GM23338 (cell line): ENCODE measurements around the gene MAP1LC3A. TPM values are rescaled to one million over a fixed set of nuclear protein-coding genes. Genes with fewer than 3 reads are reported as not detected.

Source experiments
- ATAC-seq: fragments of 200-7000 bp; cut with Tn5 transposase; 3 replicates; pipeline ENCODE4 v1.9.1; 2020
- DNase-seq: peaks from one replicate; pipeline ENCODE4 v3.0.0-alpha.2; 2015; ENCODE audit warnings: low spot score
- H2AFZ ChIP-seq: fragments of 200-600 bp; sonication (generic); 2 replicates; pipeline ENCODE4 v1.8.0; 2016; ENCODE audit warnings: antibody characterized with exemption, mild to moderate bottlenecking, moderate library complexity
- H3F3A ChIP-seq: fragments of 200-600 bp; sonication (generic); replicated peaks from 2 replicates; pipeline ENCODE4 v1.8.0; 2017; ENCODE audit warnings: antibody characterized with exemption, mixed run types, low read depth
- H3K27ac ChIP-seq: fragments of 200-600 bp; sonication (generic); 2 replicates; pipeline ENCODE4 v1.6.1; 2016; ENCODE audit warnings: low read depth
- H3K27me3 ChIP-seq: fragments of 200-600 bp; sonication (generic); 2 replicates; pipeline ENCODE4 v1.8.0; 2016; ENCODE audit warnings: mild to moderate bottlenecking, mixed run types, moderate library complexity; ENCODE audit not compliant: insufficient read depth
- H3K36me3 ChIP-seq: fragments of 200-600 bp; sonication (generic); 2 replicates; pipeline ENCODE4 v1.8.0; 2016; ENCODE audit warnings: mild to moderate bottlenecking; ENCODE audit not compliant: insufficient read depth
- H3K4me1 ChIP-seq: fragments of 200-600 bp; sonication (generic); 2 replicates; pipeline ENCODE4 v1.8.0; 2016; ENCODE audit warnings: mild to moderate bottlenecking, moderate library complexity; ENCODE audit not compliant: insufficient read depth
- H3K4me2 ChIP-seq: fragments of 200-600 bp; sonication (generic); 2 replicates; pipeline ENCODE4 v1.7.1; 2017; ENCODE audit warnings: mixed run types
- H3K4me3 ChIP-seq: fragments of 200-600 bp; sonication (generic); 2 replicates; pipeline ENCODE4 v1.6.1; 2016; ENCODE audit warnings: mixed run types
- H3K79me2 ChIP-seq: fragments of 200-600 bp; sonication (generic); replicated peaks from 2 replicates; pipeline ENCODE4 v1.8.0; 2017; ENCODE audit warnings: mild to moderate bottlenecking; ENCODE audit not compliant: insufficient read depth
- H3K9me2 ChIP-seq: fragments of 200-600 bp; sonication (generic); 2 replicates; pipeline ENCODE4 v1.8.0; 2017; ENCODE audit not compliant: insufficient read depth
- H4K20me1 ChIP-seq: fragments of 200-600 bp; sonication (generic); replicated peaks from 2 replicates; pipeline ENCODE4 v1.8.0; 2017; ENCODE audit warnings: mild to moderate bottlenecking; ENCODE audit not compliant: insufficient read depth
- H3K27ac Mint-ChIP-seq: 2 replicates; pipeline ENCODE4 v1.8.0; 2020; ENCODE audit warnings: inconsistent platforms, mild to moderate bottlenecking, moderate library complexity, mixed read lengths
- H3K27me3 Mint-ChIP-seq: 3 replicates; pipeline ENCODE4 v1.8.0; 2022; ENCODE audit warnings: low read depth, mild to moderate bottlenecking, moderate library complexity, mixed read lengths, inconsistent platforms; ENCODE audit not compliant: insufficient read depth, poor library complexity
- H3K36me3 Mint-ChIP-seq: 3 replicates; pipeline ENCODE4 v1.8.0; 2021; ENCODE audit warnings: low read depth, mild to moderate bottlenecking, inconsistent platforms, moderate library complexity, mixed read lengths
- H3K4me1 Mint-ChIP-seq: 3 replicates; pipeline ENCODE4 v1.8.0; 2020; ENCODE audit warnings: mild to moderate bottlenecking, inconsistent platforms, mixed read lengths
- H3K4me3 Mint-ChIP-seq: 3 replicates; pipeline ENCODE4 v1.8.0; 2021; ENCODE audit warnings: moderate library complexity, mild to moderate bottlenecking, inconsistent platforms, mixed read lengths
- H3K9me3 Mint-ChIP-seq: 3 replicates; pipeline ENCODE4 v1.8.0; 2020; ENCODE audit warnings: moderate library complexity, mild to moderate bottlenecking, inconsistent platforms, mixed read lengths
- CREB1 ChIP-seq: fragments of 250-450 bp; sonication (Bioruptor Pico); IDR thresholded peaks from 2 replicates; pipeline ENCODE4 v1.5.0; 2020; ENCODE audit warnings: low read depth, mild to moderate bottlenecking, moderate library complexity
- CTCF ChIP-seq, 2 experiments: fragments of 200-600 bp in 1 of 2; sonication (generic) in 1 of 2; conservative IDR thresholded peaks; 2 replicates each; pipeline versions ENCODE4 v1.5.1 to v1.6.1; 2016 to 2017; ENCODE audit warnings: antibody characterized with exemption in 2 of 2, low read depth in 2 of 2, mild to moderate bottlenecking in 2 of 2, moderate library complexity in 1 of 2
- ETS1 ChIP-seq: IDR thresholded peaks from 2 replicates; pipeline ENCODE4 v1.6.1; 2016; ENCODE audit warnings: antibody characterized with exemption
- EZH2 ChIP-seq: fragments of 200-600 bp; sonication (generic); IDR thresholded peaks from one replicate; pipeline ENCODE4 v1.8.0; 2017; ENCODE audit warnings: antibody characterized with exemption, mild to moderate bottlenecking, low read depth; ENCODE audit not compliant: unreplicated experiment
- EZH2phosphoT487 ChIP-seq: fragments of 200-600 bp; sonication (generic); IDR thresholded peaks from one replicate; pipeline ENCODE4 v1.8.1; 2018; ENCODE audit warnings: antibody characterized with exemption; ENCODE audit not compliant: unreplicated experiment
- JUNB ChIP-seq: IDR thresholded peaks from one replicate; pipeline ENCODE4 v1.6.1; 2016; ENCODE audit warnings: antibody characterized with exemption; ENCODE audit not compliant: unreplicated experiment
- NANOG ChIP-seq: IDR thresholded peaks from 2 replicates; pipeline ENCODE4 v1.6.1; 2016; ENCODE audit warnings: antibody characterized with exemption, borderline replicate concordance
- POLR2AphosphoS5 ChIP-seq: IDR thresholded peaks from 2 replicates; pipeline ENCODE4 v1.6.1; 2016; ENCODE audit warnings: antibody characterized with exemption, low read depth
- STAT1 ChIP-seq: IDR thresholded peaks from one replicate; pipeline ENCODE4 v1.6.1; 2016; ENCODE audit warnings: antibody characterized with exemption; ENCODE audit not compliant: unreplicated experiment
- ZNF331 ChIP-seq: fragments of 250-450 bp; sonication (Bioruptor Pico); IDR thresholded peaks from 2 replicates; pipeline ENCODE4 v1.5.0; 2020; ENCODE audit warnings: low read depth, mild to moderate bottlenecking, moderate library complexity
- ZNF462 ChIP-seq: fragments of 250-450 bp; sonication (Bioruptor Pico); IDR thresholded peaks from 2 replicates; pipeline ENCODE4 v1.5.0; 2020; ENCODE audit warnings: mild to moderate bottlenecking, moderate library complexity
- polyA plus RNA-seq: library from polyadenylated mRNA; unstranded; fragments of >200 nt; fragmentation: Nextera tagmentation; extraction: Ambion mirVana; gene quantifications from 2 replicates; pipeline ENCODE4 v1.2.1, GENCODE V29; 2016
- total RNA-seq: library from RNA; depleted of rRNA; stranded (reverse); fragments of >200 nt; shearing (Covaris generic); gene quantifications from 2 replicates; pipeline ENCODE4 v1.2.3, GENCODE V29; 2014

MAP1LC3A gene
- total and polyA plus RNA-seq, 2 experiments from 2014 or later = 15.2 to 15.9 TPM

DNA sequence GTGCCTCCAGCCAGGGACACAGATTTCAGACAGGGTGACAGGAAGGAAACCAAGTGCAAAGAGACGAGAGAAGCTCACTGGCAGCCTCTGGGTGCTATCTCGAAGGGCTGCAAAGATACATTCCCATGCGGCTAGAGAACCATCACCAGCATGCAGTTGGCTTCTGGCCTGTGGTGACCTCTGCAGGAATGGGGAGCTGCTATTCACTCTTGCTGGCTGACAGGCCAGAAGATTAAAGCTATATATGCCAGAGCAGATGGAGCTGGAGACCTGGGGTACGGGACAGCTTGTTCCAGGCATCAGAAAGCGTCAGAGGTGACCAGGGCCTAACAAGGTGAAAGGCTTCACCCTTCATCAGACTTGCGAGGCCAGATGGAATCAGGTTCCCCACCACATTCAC lies 20.0 kb downstream of the MAP1LC3A start:
- no peak overlapping the region for H2AFZ ChIP-seq
- H3K4me1 ChIP-seq = no peaks in the 10 kb centered on the region
- peaks cover 2% of the 10 kb centered on the region for H3K27me3 Mint-ChIP-seq
- no peaks in the 10 kb centered on the region for H3F3A ChIP-seq
- H4K20me1 ChIP-seq = no peaks in the 10 kb centered on the region
- no peak for ATAC-seq
- TF ChIP-seq EZH2phosphoT487 = no peak
- no peak for TF ChIP-seq EZH2
- no peak for TF ChIP-seq STAT1
- TF ChIP-seq JUNB = no peak
- TF ChIP-seq ETS1 = no peak
- no peak for TF ChIP-seq CTCF (conservative IDR thresholded peaks at IDR 0.05; ENCODE audit: low read depth in 2 of 2)
- H3K4me2 ChIP-seq = no peak overlapping the region
- H3K9me2 ChIP-seq = no peaks in the 10 kb centered on the region
- no peaks in the 10 kb centered on the region for H3K4me1 Mint-ChIP-seq
- no peaks in the 10 kb centered on the region for H3K79me2 ChIP-seq
- H3K27me3 ChIP-seq = no peaks in the 10 kb centered on the region
- no peak overlapping the region for H3K4me3 ChIP-seq
- H3K4me3 Mint-ChIP-seq = no peak overlapping the region
- no peak overlapping the region for H3K27ac ChIP-seq
- peaks cover 6% of the 10 kb centered on the region; the same call in 2 of the 3 replicates for H3K36me3 Mint-ChIP-seq
- no peak overlapping the region for H3K27ac Mint-ChIP-seq
- no peak for DNase-seq
- no peaks in the 10 kb centered on the region for H3K9me3 Mint-ChIP-seq
- no peaks in the 10 kb centered on the region; the same call in 1 of the 2 replicates for H3K36me3 ChIP-seq

DNA sequence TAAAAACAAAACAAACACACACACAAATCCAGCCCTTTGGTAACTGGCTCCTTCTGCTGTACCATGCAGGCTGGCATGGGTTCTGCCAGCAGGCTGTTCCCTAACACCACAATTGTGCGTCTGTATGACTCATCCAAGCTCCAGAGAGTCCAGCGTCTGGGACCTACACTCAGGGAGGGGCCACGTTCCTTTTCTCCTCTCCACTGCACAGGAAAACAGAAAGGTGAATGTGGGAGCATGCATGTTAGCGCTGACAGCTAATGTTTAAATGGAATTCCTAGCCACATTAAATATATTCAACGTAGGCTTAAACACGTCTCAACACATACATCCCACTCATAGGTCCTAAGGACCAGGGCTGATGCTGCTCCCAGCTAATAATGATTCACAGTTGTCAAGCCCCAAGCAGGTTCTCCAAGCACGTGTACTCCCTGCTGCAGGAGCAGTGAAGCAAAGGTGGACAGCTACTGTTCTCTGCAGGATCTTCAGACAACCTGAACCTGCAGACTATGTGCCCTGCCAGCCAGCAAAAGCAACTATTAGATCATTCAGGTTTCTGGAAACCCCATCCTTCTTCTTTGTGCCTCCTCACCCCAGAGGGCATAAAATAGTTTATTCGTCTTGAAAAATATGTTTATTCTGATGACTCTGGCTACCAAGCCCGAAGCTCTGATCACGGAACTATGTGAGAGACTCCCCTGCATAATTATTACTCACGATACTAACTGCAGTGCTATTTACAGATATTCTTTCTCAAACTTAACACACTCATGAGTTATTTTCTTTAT lies 20.9 kb downstream of the MAP1LC3A start:
- Histone ChIP-seq H3K9me2 (no peaks in the 10 kb centered on the region), H3K27me3 (no peaks in the 10 kb centered on the region), H4K20me1 (no peaks in the 10 kb centered on the region), H2AFZ (no peak overlapping the region), H3K4me2 (no peak overlapping the region), H3K79me2 (no peaks in the 10 kb centered on the region), H3K4me1 (no peaks in the 10 kb centered on the region), H3K36me3 (no peaks in the 10 kb centered on the region; the same call in 1 of the 2 replicates), H3F3A (no peaks in the 10 kb centered on the region), H3K4me3 (no peak overlapping the region), H3K27ac (no peak overlapping the region)
- no peak overlapping the region for H3K4me3 Mint-ChIP-seq
- no peak overlapping the region for H3K27ac Mint-ChIP-seq
- no peaks in the 10 kb centered on the region for H3K4me1 Mint-ChIP-seq
- H3K27me3 Mint-ChIP-seq = peaks cover 2% of the 10 kb centered on the region
- H3K36me3 Mint-ChIP-seq = peaks cover 4% of the 10 kb centered on the region; the same call in 2 of the 3 replicates
- no peaks in the 10 kb centered on the region for H3K9me3 Mint-ChIP-seq
- DNase-seq = no peak
- ATAC-seq = no peak
- TF ChIP-seq NANOG (no peak), ZNF331 (CRISPR knock-in tag) (no peak), POLR2AphosphoS5 (no peak), ZNF462 (CRISPR knock-in tag) (no peak), CREB1 (no peak), EZH2 (no peak)
